Measurements from ENCODE around the gene ITGB8. TPM values are rescaled to one million over a fixed set of nuclear protein-coding genes. Genes with fewer than 3 reads are reported as not detected.

The ITGB8 gene
- total and polyA plus RNA-seq, 4 donors: 45.4 to 193 (median 63.0) TPM

DNA sequence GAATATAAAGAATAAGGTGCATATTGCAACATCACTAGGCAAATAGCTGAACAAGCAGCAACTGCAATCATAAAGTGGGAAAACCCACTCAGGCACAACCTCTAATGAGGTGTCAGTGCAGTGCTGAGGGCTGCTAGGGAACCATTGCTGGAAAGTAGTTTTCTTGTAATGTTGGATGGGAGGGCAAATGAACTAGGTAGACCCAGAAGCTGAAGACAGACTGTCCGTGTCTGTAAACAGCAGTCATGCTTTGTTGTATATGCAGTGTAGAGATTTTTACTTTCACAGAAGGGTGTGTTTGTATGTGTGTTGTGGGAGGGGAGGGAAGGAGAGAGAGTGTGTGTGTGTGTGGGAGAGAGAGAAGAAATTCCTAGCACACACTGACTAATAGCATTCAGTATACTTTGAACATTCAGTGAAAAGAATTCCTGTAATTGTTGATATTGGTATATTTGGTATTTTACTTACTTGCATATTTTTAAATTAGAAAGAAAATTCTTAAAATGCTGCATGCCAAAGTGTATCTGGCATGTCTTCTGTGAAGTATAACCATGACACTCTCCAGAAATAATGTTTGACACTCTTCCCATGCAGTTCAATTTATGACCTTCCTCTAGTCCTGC, 28.8 kb downstream of the ITGB8 start:
- no peak overlapping the region for H3K4me3 ChIP-seq (ENCODE audit: low read depth, low read length)
- DNase-seq (ENCODE audit: low read depth in 4 of 6, low spot score in 6 of 6): peak in 1 of 6 donors; percentile 54
- WGBS (ENCODE audit: insufficient coverage): no CpG with 5 or more reads among the region's 1 CpG
- H3K9me3 ChIP-seq (ENCODE audit: control insufficient read depth, insufficient read depth, low read length): no peaks in the 10 kb centered on the region
- no peak overlapping the region for H3K27ac ChIP-seq (ENCODE audit: low read depth, low read length)
- H3K27me3 ChIP-seq (ENCODE audit: control insufficient read depth, insufficient read depth, low read length): no peaks in the 10 kb centered on the region
- peaks cover 3% of the 10 kb centered on the region for H3K4me1 ChIP-seq (ENCODE audit: control insufficient read depth, insufficient read depth, low read length)
- H3K36me3 ChIP-seq (ENCODE audit: control insufficient read depth, insufficient read depth, low read length): no peaks in the 10 kb centered on the region

DNA sequence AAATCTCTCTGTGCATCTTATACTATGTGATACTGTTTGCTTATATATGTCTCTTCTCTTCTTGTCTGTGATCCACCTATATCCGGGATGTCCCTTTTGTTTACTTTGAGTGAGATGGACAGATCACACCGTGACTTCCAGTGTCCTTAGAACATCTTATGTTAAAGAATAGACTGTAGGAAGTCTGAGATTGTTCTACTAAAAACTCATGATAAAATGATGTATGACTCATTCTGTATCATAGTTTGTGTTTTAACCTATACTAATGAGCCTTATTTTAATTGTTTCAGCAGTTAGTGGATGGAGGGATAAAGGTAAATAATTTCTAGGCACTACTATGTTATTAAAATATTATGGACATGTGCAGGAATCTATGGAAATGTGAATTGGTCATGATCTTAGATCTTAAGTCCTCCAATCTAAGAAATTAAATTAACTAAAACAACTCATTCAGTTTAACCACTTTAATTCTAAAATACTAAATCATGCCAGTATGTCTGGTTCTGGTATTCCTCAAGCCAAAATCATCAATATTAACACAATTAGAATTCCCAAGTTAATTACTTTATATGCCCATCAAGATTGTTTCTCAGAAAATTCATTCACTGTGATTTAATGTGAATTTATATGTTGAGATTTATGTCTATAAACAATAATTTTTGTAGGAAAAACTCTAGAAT, 32.0 kb downstream of the ITGB8 start:
- no peaks in the 10 kb centered on the region for H3K9me3 ChIP-seq (ENCODE audit: control insufficient read depth, insufficient read depth, low read length)
- H3K4me1 ChIP-seq (ENCODE audit: control insufficient read depth, insufficient read depth, low read length): no peaks in the 10 kb centered on the region
- no peaks in the 10 kb centered on the region for H3K27me3 ChIP-seq (ENCODE audit: control insufficient read depth, insufficient read depth, low read length)
- no peak overlapping the region for H3K27ac ChIP-seq (ENCODE audit: low read depth, low read length)
- DNase-seq (ENCODE audit: low read depth in 4 of 6, low spot score in 6 of 6): no peak
- WGBS (ENCODE audit: insufficient coverage): no CpG with 5 or more reads among the region's 2 CpGs
- H3K4me3 ChIP-seq (ENCODE audit: low read depth, low read length): no peak overlapping the region
- no peaks in the 10 kb centered on the region for H3K36me3 ChIP-seq (ENCODE audit: control insufficient read depth, insufficient read depth, low read length)

- no peaks in the 10 kb centered on the region for H3K4me1 ChIP-seq (ENCODE audit: control insufficient read depth, insufficient read depth, low read length)
- H3K27me3 ChIP-seq (ENCODE audit: control insufficient read depth, insufficient read depth, low read length): no peaks in the 10 kb centered on the region
- WGBS (ENCODE audit: insufficient coverage): 81% methylated on average over 4 of the region's 4 CpGs
- no peak overlapping the region for H3K4me3 ChIP-seq (ENCODE audit: low read depth, low read length)
- no peak overlapping the region for H3K27ac ChIP-seq (ENCODE audit: low read depth, low read length)
- H3K36me3 ChIP-seq (ENCODE audit: control insufficient read depth, insufficient read depth, low read length): no peaks in the 10 kb centered on the region
- no peaks in the 10 kb centered on the region for H3K9me3 ChIP-seq (ENCODE audit: control insufficient read depth, insufficient read depth, low read length)
- no peak for DNase-seq (ENCODE audit: low read depth in 4 of 6, low spot score in 6 of 6)
Measured at GRCh38 chr7:20364571-20365196, 34.0 kb downstream of the ITGB8 start.

DNA sequence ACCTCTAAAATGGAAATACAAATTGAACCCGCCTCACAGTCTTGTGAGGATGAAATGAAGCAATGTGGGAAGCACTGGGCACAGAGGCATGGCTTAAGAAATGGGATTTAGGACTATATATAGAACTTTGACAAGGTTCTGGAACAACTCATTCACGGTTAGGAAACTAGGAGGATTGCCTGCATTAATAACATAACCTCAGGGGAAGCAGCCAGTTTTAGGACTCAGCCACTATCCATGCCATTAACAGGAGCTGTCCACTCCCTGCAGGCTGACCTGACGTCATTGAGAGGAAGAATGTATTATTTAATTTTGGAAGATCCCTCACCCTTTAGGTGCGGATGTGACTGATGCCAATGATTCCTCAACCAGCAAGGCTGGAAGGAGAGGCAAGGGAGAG, 34.8 kb downstream of the ITGB8 start:
- no peaks in the 10 kb centered on the region for H3K36me3 ChIP-seq (ENCODE audit: control insufficient read depth, insufficient read depth, low read length)
- no peaks in the 10 kb centered on the region for H3K9me3 ChIP-seq (ENCODE audit: control insufficient read depth, insufficient read depth, low read length)
- H3K27me3 ChIP-seq (ENCODE audit: control insufficient read depth, insufficient read depth, low read length): no peaks in the 10 kb centered on the region
- no peak for DNase-seq (ENCODE audit: low read depth in 4 of 6, low spot score in 6 of 6)
- no CpG with 5 or more reads among the region's 4 CpGs for WGBS (ENCODE audit: insufficient coverage)
- H3K4me3 ChIP-seq (ENCODE audit: low read depth, low read length): no peak overlapping the region
- H3K4me1 ChIP-seq (ENCODE audit: control insufficient read depth, insufficient read depth, low read length): no peaks in the 10 kb centered on the region
- H3K27ac ChIP-seq (ENCODE audit: low read depth, low read length): no peak overlapping the region

DNA sequence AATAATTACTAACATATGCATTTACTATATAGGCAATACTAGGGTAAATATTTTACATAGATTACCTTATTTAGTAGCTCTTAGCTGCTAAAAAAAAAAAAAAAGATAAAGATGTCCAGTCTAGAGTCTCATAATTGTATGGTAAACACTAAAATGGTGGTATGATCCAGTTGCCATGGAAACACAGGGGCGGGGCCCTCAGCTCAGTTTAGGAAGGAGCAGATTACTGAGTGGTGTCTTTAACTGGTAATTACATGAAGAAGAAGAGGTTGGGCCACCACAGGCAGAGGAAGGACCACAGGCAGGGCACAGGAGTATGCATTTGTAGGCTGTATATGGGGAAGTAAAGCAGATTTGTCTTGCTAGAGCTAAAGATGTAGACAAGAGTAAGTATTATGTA, 43.7 kb downstream of the ITGB8 start:
- Histone ChIP-seq H3K4me1 (ENCODE audit: control insufficient read depth, insufficient read depth, low read length) (no peaks in the 10 kb centered on the region), H3K27me3 (ENCODE audit: control insufficient read depth, insufficient read depth, low read length) (no peaks in the 10 kb centered on the region), H3K9me3 (ENCODE audit: control insufficient read depth, insufficient read depth, low read length) (no peaks in the 10 kb centered on the region), H3K36me3 (ENCODE audit: control insufficient read depth, insufficient read depth, low read length) (peaks cover 2% of the 10 kb centered on the region), H3K27ac (ENCODE audit: low read depth, low read length) (no peak overlapping the region), H3K4me3 (ENCODE audit: low read depth, low read length) (no peak overlapping the region)
- WGBS (ENCODE audit: insufficient coverage): 77% methylated on average over 1 of the region's 1 CpG
- DNase-seq (ENCODE audit: low read depth in 4 of 6, low spot score in 6 of 6): no peak

- DNase-seq (ENCODE audit: low read depth in 4 of 6, low spot score in 6 of 6): no peak
- no peak overlapping the region for H3K4me3 ChIP-seq (ENCODE audit: low read depth, low read length)
- 100% methylated on average over 2 of the region's 6 CpGs for WGBS (ENCODE audit: insufficient coverage)
Measured at GRCh38 chr7:20376796-20377195, 46.1 kb downstream of the ITGB8 start.

GRCh38 chr7:20381406-20382034, 50.8 kb downstream of the ITGB8 start:
- 98% methylated on average over 5 of the region's 17 CpGs for WGBS (ENCODE audit: insufficient coverage)
- H3K4me3 ChIP-seq (ENCODE audit: low read depth, low read length): no peak overlapping the region
- DNase-seq (ENCODE audit: low read depth in 4 of 6, low spot score in 6 of 6): no peak
- H3K36me3 ChIP-seq (ENCODE audit: control insufficient read depth, insufficient read depth, low read length): peaks cover 6% of the 10 kb centered on the region
- no peaks in the 10 kb centered on the region for H3K9me3 ChIP-seq (ENCODE audit: control insufficient read depth, insufficient read depth, low read length)
- no peaks in the 10 kb centered on the region for H3K4me1 ChIP-seq (ENCODE audit: control insufficient read depth, insufficient read depth, low read length)
- H3K27ac ChIP-seq (ENCODE audit: low read depth, low read length): no peak overlapping the region
- H3K27me3 ChIP-seq (ENCODE audit: control insufficient read depth, insufficient read depth, low read length): no peaks in the 10 kb centered on the region

More at GRCh38 chr7:20376796-20377195, 46.1 kb downstream of the ITGB8 start:
- H3K36me3 ChIP-seq (ENCODE audit: control insufficient read depth, insufficient read depth, low read length): peaks cover 6% of the 10 kb centered on the region
- H3K4me1 ChIP-seq (ENCODE audit: control insufficient read depth, insufficient read depth, low read length): no peaks in the 10 kb centered on the region
- no peaks in the 10 kb centered on the region for H3K27me3 ChIP-seq (ENCODE audit: control insufficient read depth, insufficient read depth, low read length)
- no peak overlapping the region for H3K27ac ChIP-seq (ENCODE audit: low read depth, low read length)
- H3K9me3 ChIP-seq (ENCODE audit: control insufficient read depth, insufficient read depth, low read length): no peaks in the 10 kb centered on the region

DNA sequence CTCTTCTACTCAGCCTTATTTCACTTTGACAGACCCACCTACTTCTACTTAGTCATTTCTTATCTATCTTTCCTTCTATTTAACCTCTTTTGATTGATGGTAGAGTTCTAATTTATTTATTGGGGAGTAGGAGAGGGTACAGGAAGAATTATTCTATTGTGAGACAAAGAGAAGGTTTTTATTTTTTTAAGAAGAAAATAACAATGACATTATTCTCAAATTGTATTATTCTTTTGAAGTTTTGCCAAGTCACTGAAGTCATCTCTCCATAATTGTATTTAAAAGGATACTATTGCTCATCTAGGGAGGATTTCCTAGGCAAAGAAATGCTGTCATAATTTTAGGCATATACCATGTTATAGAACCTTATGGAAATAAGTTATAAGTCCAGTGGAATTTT, 52.7 kb downstream of the ITGB8 start:
- H3K4me1 ChIP-seq (ENCODE audit: control insufficient read depth, insufficient read depth, low read length): no peaks in the 10 kb centered on the region
- no peaks in the 10 kb centered on the region for H3K9me3 ChIP-seq (ENCODE audit: control insufficient read depth, insufficient read depth, low read length)
- no peak overlapping the region for H3K27ac ChIP-seq (ENCODE audit: low read depth, low read length)
- H3K36me3 ChIP-seq (ENCODE audit: control insufficient read depth, insufficient read depth, low read length): peaks cover 6% of the 10 kb centered on the region
- no peaks in the 10 kb centered on the region for H3K27me3 ChIP-seq (ENCODE audit: control insufficient read depth, insufficient read depth, low read length)
- no peak for DNase-seq (ENCODE audit: low read depth in 4 of 6, low spot score in 6 of 6)
- no peak overlapping the region for H3K4me3 ChIP-seq (ENCODE audit: low read depth, low read length)

GRCh38 chr7:20385126-20385525, 54.4 kb downstream of the ITGB8 start:
- no peaks in the 10 kb centered on the region for H3K9me3 ChIP-seq (ENCODE audit: control insufficient read depth, insufficient read depth, low read length)
- peaks cover 6% of the 10 kb centered on the region for H3K36me3 ChIP-seq (ENCODE audit: control insufficient read depth, insufficient read depth, low read length)
- WGBS (ENCODE audit: insufficient coverage): no CpG with 5 or more reads among the region's 1 CpG
- DNase-seq (ENCODE audit: low read depth in 4 of 6, low spot score in 6 of 6): no peak
- H3K27me3 ChIP-seq (ENCODE audit: control insufficient read depth, insufficient read depth, low read length): no peaks in the 10 kb centered on the region
- no peaks in the 10 kb centered on the region for H3K4me1 ChIP-seq (ENCODE audit: control insufficient read depth, insufficient read depth, low read length)
- H3K4me3 ChIP-seq (ENCODE audit: low read depth, low read length): no peak overlapping the region
- H3K27ac ChIP-seq (ENCODE audit: low read depth, low read length): no peak overlapping the region
